Fibroblast of skin of back (primary cell): Measurements from ENCODE around the gene SSR4.

Source experiments
- DNase-seq: peaks from one replicate; pipeline ENCODE4 v3.0.0-alpha.2; 2013

SSR4 gene

GRCh38 chrX:153782313-153782712 lies 12.2 kb upstream of the SSR4 start:
- no peak for DNase-seq

- no peak for DNase-seq
Measured at GRCh38 chrX:153782871-153783270, 11.6 kb upstream of the SSR4 start.

- DNase-seq = no peak
Measured at GRCh38 chrX:153783378-153784013, 11.0 kb upstream of the SSR4 start.

GRCh38 chrX:153784325-153784967 lies 10.0 kb upstream of the SSR4 start:
- DNase-seq = no peak

GRCh38 chrX:153786669-153787068 lies 7.8 kb upstream of the SSR4 start:
- no peak for DNase-seq

GRCh38 chrX:153789654-153790053 lies 4.8 kb upstream of the SSR4 start:
- DNase-seq = no peak

- no peak for DNase-seq
Measured at GRCh38 chrX:153791104-153791852, 3.2 kb upstream of the SSR4 start.

GRCh38 chrX:153792368-153792767 lies 2.1 kb upstream of the SSR4 start:
- DNase-seq = no peak

- DNase-seq = no peak
Measured at GRCh38 chrX:153793291-153793690, 1.2 kb upstream of the SSR4 start.

GRCh38 chrX:153794897-153795816 lies 689 bp downstream of the SSR4 start:
- DNase-seq = peak; percentile 8

GRCh38 chrX:153797415-153798015 lies 3.0 kb downstream of the SSR4 start:
- no peak for DNase-seq

- DNase-seq = no peak
Measured at GRCh38 chrX:153799326-153799725, 4.9 kb downstream of the SSR4 start.

- no peak for DNase-seq
Measured at GRCh38 chrX:153800177-153800722, 5.8 kb downstream of the SSR4 start.

GRCh38 chrX:153800746-153801145 lies 6.3 kb downstream of the SSR4 start:
- DNase-seq = no peak

GRCh38 chrX:153801669-153802068 lies 7.2 kb downstream of the SSR4 start:
- DNase-seq = no peak

- DNase-seq = no peak
Measured at GRCh38 chrX:153802513-153803045, 8.1 kb downstream of the SSR4 start.

- no peak for DNase-seq
Measured at GRCh38 chrX:153803211-153804099, 9.0 kb downstream of the SSR4 start.

- no peak for DNase-seq
Measured at GRCh38 chrX:153804100-153804595, 9.7 kb downstream of the SSR4 start.

- no peak for DNase-seq
Measured at GRCh38 chrX:153804621-153805020, 10.2 kb downstream of the SSR4 start.

- DNase-seq = no peak
Measured at GRCh38 chrX:153805436-153805835, 11.0 kb downstream of the SSR4 start.
